ENCODE measurements around the gene FXYD7. TPM values are rescaled to one million over a fixed set of nuclear protein-coding genes. Genes with fewer than 3 reads are reported as not detected.

Gene FXYD7
- total RNA-seq, 2 experiments from 2014 or later: 0.77 to 0.93 TPM

GRCh38 chr19:35162471-35163326 lies 19.6 kb downstream of the FXYD7 start:
- ChIA-PET POLR2A (interaction anchor here (1.1 to 5.2 kb wide), 2 partner anchors 9 to 72 kb away, joined by 3 to 15 read pairs; no protein-coding TSS in a partner anchor), CTCF (interaction anchor here (2.0 to 2.4 kb wide), 3 partner anchors 9 to 96 kb away, joined by 4 to 8 read pairs (median 6); partner anchors contain the start of gene FXYD5)
- DNase-seq: no peak
- intact Hi-C loops (cut with micrococcal nuclease): no loop called here
- H3K4me3 Mint-ChIP-seq: no peak overlapping the region
- peak overlapping the region; percentile 67 for H3K27ac Mint-ChIP-seq
- peaks cover 97% of the 10 kb centered on the region for H3K36me3 Mint-ChIP-seq
- H3K27me3 Mint-ChIP-seq: no peaks in the 10 kb centered on the region
- peaks cover 61% of the 10 kb centered on the region for H3K4me1 Mint-ChIP-seq (ENCODE audit: low read depth)
- peaks cover 44% of the 10 kb centered on the region for H3K9me3 Mint-ChIP-seq

GRCh38 chr19:35164418-35164817 lies 21.4 kb downstream of the FXYD7 start:
- Mint-ChIP-seq H3K9me3 (peaks cover 44% of the 10 kb centered on the region), H3K27ac (no peak overlapping the region), H3K4me3 (no peak overlapping the region), H3K36me3 (peaks cover 92% of the 10 kb centered on the region), H3K4me1 (ENCODE audit: low read depth) (peaks cover 56% of the 10 kb centered on the region), H3K27me3 (no peaks in the 10 kb centered on the region)
- ChIA-PET CTCF (interaction anchor here (2.0 kb wide), 1 partner anchor 23 kb away, joined by 4 read pairs; no protein-coding TSS in a partner anchor), POLR2A (interaction anchor here (5.2 kb wide), 1 partner anchor 7 kb away, joined by 15 read pairs; no protein-coding TSS in a partner anchor)
- intact Hi-C loops (cut with micrococcal nuclease): no loop called here
- DNase-seq: no peak

DNA sequence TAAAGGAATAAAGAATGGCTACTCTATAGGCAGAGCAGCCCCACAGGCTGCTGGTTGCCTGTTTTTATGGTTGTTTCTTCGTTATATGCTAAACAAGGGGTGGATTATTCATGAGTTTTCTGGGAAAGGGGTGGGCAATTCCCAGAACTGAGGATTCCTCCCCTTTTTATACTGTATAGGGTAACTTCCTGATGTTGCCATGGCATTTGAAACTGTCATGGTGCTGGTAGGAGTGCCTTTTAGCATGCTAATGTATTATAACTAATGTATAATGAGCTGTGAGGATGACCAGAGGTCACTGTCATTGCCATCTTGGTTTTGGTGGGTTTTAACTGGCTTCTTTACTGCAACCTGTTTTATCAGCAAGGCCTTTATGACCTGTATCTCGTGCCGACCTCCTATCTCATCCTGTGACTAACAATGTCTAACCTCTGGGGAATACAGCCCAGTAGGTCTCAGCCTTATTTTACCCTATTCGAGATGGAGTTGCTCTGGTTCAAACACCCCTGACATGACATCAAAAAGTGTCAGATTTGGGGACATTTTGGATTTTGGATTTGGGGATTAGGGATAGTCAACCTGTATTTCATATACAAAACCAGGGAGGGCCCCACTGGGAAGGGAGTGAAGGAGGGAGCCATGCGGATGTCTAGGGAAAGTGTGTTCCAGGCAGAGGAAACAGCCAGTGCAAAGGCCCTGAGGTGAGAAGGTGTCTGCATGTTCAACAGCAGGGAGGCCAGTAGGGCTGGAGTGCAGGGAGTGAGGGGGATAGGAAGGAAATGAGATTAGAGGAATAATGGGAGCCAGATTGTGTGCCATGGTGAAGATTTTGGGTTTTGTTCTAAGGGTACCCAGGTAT lies 22.4 kb downstream of the FXYD7 start:
- POLR2A ChIA-PET: no interaction called here
- CTCF ChIA-PET: no interaction called here
- no peak overlapping the region for H3K27ac Mint-ChIP-seq
- H3K9me3 Mint-ChIP-seq: peaks cover 44% of the 10 kb centered on the region
- DNase-seq: no peak
- intact Hi-C loops (cut with micrococcal nuclease): no loop called here
- H3K4me1 Mint-ChIP-seq (ENCODE audit: low read depth): peaks cover 57% of the 10 kb centered on the region
- H3K27me3 Mint-ChIP-seq: no peaks in the 10 kb centered on the region
- no peak overlapping the region for H3K4me3 Mint-ChIP-seq
- H3K36me3 Mint-ChIP-seq: peaks cover 89% of the 10 kb centered on the region

DNA sequence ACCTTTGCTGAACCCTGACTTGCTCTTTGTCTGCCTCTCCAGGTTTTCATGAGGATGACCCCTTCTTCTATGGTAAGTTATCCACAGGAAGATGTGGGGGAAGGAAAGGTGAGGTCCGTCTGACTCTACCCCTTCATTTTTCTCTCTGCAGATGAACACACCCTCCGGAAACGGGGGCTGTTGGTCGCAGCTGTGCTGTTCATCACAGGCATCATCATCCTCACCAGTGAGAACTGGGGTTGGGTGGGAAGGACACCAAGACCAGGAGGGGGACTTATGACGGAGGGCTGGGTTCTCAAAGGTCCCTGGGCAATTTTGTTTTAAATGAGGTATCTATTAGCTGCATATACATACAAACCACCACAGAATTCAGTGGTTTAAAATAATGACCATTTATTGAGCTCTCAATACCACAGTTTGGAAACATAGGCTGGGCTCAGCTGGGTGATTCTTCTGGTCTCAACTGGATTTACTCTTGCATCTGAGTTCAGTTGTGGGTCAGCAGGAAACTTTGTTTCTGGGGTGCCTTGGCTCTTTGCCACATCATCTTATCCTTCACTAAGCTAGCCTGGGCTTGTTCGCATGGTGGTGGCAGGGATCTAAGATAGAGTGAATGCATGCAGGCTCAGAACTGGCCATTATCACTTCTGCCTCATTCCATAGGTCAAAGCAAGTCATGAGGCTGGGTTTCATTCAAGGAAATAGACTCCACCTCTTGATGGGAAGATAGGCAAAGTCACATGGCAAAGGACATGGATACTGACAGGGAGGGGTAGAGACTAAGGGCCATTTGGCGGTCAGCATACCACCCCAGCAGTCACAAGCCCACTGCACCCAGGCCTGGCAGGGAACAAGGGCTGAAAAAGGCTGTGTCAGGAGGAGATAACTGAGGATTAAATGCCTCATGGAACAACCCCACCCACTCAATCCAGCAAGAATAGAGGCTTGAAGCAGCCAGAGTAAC lies 23.3 kb downstream of the FXYD7 start:
- DNase-seq: no peak
- intact Hi-C loops (cut with micrococcal nuclease): no loop called here
- Mint-ChIP-seq H3K36me3 (peaks cover 83% of the 10 kb centered on the region), H3K4me3 (no peak overlapping the region), H3K9me3 (peaks cover 42% of the 10 kb centered on the region), H3K27me3 (no peaks in the 10 kb centered on the region), H3K4me1 (ENCODE audit: low read depth) (peaks cover 52% of the 10 kb centered on the region), H3K27ac (peak overlapping the region; percentile 75)
- POLR2A ChIA-PET: no interaction called here
- CTCF ChIA-PET: interaction anchor here (0.9 to 1.3 kb wide), 2 partner anchors 24 to 194 kb away, joined by 3 to 6 read pairs; no protein-coding TSS in a partner anchor

GRCh38 chr19:35167251-35168119 lies 24.4 kb downstream of the FXYD7 start:
- Mint-ChIP-seq H3K36me3 (peaks cover 80% of the 10 kb centered on the region), H3K4me1 (ENCODE audit: low read depth) (peaks cover 48% of the 10 kb centered on the region), H3K9me3 (peaks cover 33% of the 10 kb centered on the region), H3K27ac (peak overlapping the region; percentile 75), H3K27me3 (no peaks in the 10 kb centered on the region), H3K4me3 (no peak overlapping the region)
- CTCF ChIA-PET: interaction anchor here (0.9 to 1.3 kb wide), 4 partner anchors 25 to 195 kb away, joined by 3 to 6 read pairs (median 3); no protein-coding TSS in a partner anchor
- intact Hi-C loops (cut with micrococcal nuclease): no loop called here
- POLR2A ChIA-PET: interaction anchor here (0.7 kb wide), 1 partner anchor 12 kb away, joined by 3 read pairs; no protein-coding TSS in a partner anchor
- no peak for DNase-seq

GRCh38 chr19:35168196-35168595 lies 25.1 kb downstream of the FXYD7 start:
- Mint-ChIP-seq H3K9me3 (peaks cover 30% of the 10 kb centered on the region), H3K27ac (peak overlapping the region; percentile 84), H3K27me3 (no peaks in the 10 kb centered on the region), H3K4me3 (no peak overlapping the region), H3K4me1 (ENCODE audit: low read depth) (peaks cover 50% of the 10 kb centered on the region), H3K36me3 (peaks cover 78% of the 10 kb centered on the region)
- DNase-seq: no peak
- ChIA-PET CTCF (interaction anchor here (1.0 to 1.1 kb wide), 2 partner anchors 27 to 31 kb away, joined by 3 read pairs; no protein-coding TSS in a partner anchor), POLR2A (interaction anchor here (0.7 kb wide), 2 partner anchors 11 to 114 kb away, joined by 3 to 5 read pairs; no protein-coding TSS in a partner anchor)
- intact Hi-C loops (cut with micrococcal nuclease): no loop called here

DNA sequence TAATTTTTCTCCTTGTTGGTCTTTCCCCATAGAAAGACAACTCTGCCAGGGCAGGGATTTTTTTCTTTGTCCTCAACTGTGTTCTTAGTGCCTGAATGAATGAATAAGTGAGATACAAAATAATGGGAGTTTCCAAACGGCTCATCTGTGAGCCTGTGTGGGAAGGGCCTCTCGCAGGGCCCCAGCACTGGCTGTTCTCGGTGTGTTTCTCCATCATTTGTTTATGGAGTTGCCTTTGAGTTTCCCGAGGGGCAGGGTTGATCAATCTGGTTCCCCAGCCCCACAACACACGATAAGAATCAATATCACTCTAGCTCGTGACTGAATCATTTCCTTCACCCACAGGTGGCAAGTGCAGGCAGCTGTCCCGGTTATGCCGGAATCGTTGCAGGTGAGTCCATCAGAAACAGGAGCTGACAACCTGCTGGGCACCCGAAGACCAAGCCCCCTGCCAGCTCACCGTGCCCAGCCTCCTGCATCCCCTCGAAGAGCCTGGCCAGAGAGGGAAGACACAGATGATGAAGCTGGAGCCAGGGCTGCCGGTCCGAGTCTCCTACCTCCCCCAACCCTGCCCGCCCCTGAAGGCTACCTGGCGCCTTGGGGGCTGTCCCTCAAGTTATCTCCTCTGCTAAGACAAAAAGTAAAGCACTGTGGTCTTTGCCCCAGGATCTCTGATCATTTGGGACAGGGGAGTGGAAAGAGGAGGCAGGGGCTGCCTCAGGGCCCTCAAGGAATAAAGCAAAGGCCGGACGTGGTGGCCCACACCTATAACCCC lies 26.4 kb downstream of the FXYD7 start:
- peak; percentile 33 for DNase-seq
- H3K27ac Mint-ChIP-seq: peak overlapping the region; percentile 84
- CTCF ChIA-PET: no interaction called here
- intact Hi-C loops (cut with micrococcal nuclease): no loop called here
- peaks cover 66% of the 10 kb centered on the region for H3K36me3 Mint-ChIP-seq
- H3K4me1 Mint-ChIP-seq (ENCODE audit: low read depth): peaks cover 50% of the 10 kb centered on the region
- POLR2A ChIA-PET: interaction anchor here (4.6 kb wide), 1 partner anchor 8 kb away, joined by 15 read pairs; no protein-coding TSS in a partner anchor
- no peaks in the 10 kb centered on the region for H3K27me3 Mint-ChIP-seq
- no peak overlapping the region for H3K4me3 Mint-ChIP-seq
- peaks cover 22% of the 10 kb centered on the region for H3K9me3 Mint-ChIP-seq

GRCh38 chr19:35170359-35171061 lies 27.5 kb downstream of the FXYD7 start:
- Mint-ChIP-seq H3K27ac (peak overlapping the region; percentile 84), H3K27me3 (no peaks in the 10 kb centered on the region), H3K4me1 (ENCODE audit: low read depth) (peaks cover 48% of the 10 kb centered on the region), H3K9me3 (peaks cover 13% of the 10 kb centered on the region), H3K36me3 (peaks cover 55% of the 10 kb centered on the region), H3K4me3 (no peak overlapping the region)
- intact Hi-C loops (cut with micrococcal nuclease): no loop called here
- ChIA-PET POLR2A (interaction anchor here (0.9 to 4.6 kb wide), 2 partner anchors 9 to 36 kb away, joined by 3 to 15 read pairs; no protein-coding TSS in a partner anchor), CTCF (no interaction called here)
- DNase-seq: no peak

DNA sequence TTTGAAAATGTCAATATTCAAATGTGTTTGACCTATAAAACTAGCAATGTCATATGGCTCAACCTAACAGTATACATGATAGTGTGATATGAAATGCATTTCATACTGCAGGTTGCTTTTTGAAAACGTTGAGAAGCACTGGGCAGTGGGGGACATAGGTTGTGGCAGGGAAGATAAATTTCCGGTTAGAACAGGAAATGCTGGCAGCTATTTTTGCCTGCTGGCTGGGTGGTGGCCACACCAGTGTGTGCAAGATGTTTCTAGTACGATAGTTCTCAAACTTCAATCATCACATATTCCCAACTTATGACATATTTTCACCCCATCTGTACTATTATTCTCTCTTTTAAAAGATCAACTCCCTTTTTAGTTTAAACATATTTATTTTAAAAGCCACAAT lies 28.7 kb downstream of the FXYD7 start:
- POLR2A ChIA-PET: interaction anchor here (4.6 kb wide), 1 partner anchor 10 kb away, joined by 15 read pairs; no protein-coding TSS in a partner anchor
- Mint-ChIP-seq H3K4me3 (no peak overlapping the region), H3K27ac (peak overlapping the region; percentile 83), H3K27me3 (no peaks in the 10 kb centered on the region), H3K4me1 (ENCODE audit: low read depth) (peaks cover 39% of the 10 kb centered on the region), H3K36me3 (peaks cover 43% of the 10 kb centered on the region), H3K9me3 (peaks cover under 1% of the 10 kb centered on the region)
- intact Hi-C loops (cut with micrococcal nuclease): no loop called here
- CTCF ChIA-PET: interaction anchor here (1.2 to 1.9 kb wide), 3 partner anchors 18 to 127 kb away, joined by 4 to 6 read pairs (median 5); partner anchors contain the start of gene FXYD5
- no peak for DNase-seq
